NCI-H2196 treated with DMSO at 0.1 percent for 48 hours (cell line): Measurements from ENCODE around the gene DRC1.
A peak's percentile ranks its signal among the peaks of the same experiment; 100 is the strongest.
"Not testable (repeated sequence)": the region's sequence is repeated elsewhere in the genome, so short reads cannot be mapped to it uniquely, and the experiment has no call there.

Source experiments
- DNase-seq: peaks from one replicate; lab custom pipeline; 2025; ENCODE audit not compliant: unreplicated experiment; lab: John Stamatoyannopoulos, UW

DRC1 gene

DNA sequence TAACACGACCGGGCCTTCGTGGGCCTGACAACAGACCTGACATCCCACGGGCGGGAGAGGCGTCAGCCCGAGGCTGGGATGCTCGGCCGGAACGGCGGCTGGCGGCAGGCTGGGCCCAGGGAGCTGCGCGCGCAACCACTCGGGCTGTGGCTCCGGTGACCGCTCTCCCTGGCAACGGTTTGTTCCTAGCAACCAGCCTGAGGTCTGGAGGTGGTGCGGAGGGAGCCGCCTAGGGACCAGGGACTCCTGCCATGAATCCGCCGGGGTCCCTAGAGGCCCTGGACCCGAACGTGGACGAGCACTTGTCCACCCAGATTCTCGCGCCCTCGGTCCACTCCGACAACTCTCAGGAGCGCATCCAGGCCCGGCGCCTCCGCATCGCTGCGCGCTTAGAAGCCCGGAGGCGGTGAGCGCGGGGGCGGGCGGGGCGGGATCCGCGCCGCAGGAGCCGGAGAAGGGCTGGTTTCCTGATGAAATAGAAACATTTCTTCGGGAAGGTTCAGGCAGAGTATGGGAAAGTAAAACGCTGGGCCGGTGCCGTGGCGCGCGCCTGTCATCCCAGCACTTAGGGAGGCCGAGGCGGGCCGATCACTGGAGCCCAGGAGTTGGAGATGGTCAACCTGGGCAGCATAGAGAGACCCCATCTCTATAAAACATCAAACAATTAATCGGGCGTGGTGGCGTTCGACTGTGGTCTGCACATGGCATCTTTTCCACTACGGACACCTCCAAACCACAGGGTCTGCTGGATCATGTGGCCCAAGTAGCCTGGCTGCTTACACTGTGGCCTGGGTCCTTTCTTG is at the start of gene DRC1:
Gene DRC1 (plus strand): TSS at position 182 of the 803 bp plus-strand sequence. CDS start 70 bp downstream, at position 252.
- peak; percentile 60 for DNase-seq

DNA sequence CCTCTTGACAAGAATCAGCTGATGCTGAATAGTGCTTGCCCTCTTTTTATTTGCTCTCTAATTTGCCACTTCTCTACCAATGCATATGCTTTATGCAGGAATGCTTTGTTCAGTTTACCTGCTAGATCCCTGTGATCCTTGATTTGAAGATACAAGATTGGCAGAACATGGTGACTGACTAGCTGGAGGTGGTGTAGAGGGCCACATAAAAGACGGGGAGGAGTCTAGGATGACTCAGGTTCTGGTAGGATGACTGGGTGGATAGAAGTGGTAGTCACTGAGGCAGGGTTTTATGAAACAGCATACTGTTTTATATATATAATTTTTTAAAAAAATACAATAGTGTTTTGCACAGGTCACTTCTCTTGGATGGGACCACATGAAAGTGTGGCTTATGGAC is 48.8 kb upstream of the DRC1 start:
- DNase-seq, result no peak

DNA sequence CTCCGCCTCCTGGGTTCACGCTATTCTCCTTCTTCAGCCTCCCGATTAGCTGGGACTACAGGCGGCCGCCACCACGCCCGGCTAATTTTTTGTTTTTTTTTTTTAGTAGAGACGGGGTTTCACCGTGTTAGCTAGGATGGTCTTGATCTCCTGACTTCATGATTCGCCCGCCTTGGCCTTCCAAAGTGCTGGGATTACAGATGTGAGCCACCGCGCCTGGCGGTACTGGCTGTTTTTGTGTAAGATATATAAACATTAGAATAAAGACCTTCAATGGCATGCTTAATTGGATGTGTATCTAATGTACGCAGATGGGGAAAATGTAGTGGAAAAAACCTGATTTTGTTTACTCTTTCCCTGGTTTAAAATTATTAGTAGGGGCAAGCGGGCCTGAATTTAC is 47.3 kb upstream of the DRC1 start:
- not testable (repeated sequence) for DNase-seq

DNA sequence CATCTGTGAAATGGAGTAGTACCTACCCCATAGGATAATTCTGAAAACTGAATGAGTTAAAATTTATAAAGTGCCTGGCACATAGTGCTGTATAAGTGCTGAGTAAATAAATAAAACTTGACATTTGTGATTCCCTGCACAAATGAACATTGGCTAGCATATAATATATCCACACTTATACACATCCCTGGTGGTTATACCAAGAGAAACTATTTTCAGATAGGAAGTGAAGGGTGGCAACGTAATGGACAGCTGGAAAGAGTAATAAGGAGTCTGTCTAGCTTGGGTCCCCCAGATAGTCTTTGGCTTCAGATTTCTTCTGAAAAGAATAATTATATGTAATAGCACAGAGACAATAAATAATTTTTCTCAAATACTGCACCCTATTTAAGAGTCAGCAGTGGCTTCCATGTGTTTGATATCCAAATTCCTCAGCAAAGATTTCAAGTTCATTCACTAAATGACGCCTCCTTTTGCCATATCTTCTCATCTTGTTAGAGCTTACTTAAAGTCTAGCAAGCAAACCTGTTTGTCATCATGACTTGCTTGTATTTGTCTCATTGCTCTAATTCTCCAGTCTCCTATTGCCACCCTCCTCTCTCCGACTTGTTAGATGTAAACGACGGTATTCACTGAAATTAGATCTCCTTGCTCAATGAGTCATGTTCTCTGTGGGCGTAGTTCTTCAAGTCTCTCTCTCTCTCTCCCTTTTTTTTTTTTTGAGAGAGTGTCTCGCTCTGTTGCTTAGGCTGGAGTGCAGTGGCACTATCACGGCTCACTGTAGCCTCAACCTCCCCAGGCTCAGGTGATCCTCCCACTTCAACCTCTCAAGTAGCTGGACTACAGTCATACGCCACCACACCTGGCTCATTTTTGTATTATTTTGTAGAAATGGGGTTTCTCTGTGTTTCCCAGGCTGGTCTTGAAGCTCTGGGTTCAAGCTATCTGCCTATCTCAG is 46.4 kb upstream of the DRC1 start:
- peak; percentile 48 for DNase-seq

DNA sequence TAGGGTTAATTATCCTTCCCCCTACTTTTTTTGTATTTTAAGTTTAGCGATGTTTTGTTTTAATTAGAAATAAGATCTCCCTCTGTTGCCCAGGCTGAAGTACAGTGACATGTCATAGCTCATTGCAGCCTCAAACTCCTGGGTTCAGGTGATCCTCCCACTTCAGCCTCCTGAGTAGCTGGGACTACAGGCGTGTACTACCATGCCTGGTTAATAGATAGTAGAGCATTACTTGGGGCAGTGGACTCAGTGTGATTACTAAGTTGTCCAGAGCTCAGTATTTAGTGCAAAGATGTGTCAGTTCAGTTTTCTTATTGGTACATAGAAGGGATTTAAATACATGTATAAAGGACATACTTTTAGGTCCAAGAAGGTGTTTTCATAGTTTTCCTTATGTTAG is 45.6 kb upstream of the DRC1 start:
- DNase-seq, result no peak

DNA sequence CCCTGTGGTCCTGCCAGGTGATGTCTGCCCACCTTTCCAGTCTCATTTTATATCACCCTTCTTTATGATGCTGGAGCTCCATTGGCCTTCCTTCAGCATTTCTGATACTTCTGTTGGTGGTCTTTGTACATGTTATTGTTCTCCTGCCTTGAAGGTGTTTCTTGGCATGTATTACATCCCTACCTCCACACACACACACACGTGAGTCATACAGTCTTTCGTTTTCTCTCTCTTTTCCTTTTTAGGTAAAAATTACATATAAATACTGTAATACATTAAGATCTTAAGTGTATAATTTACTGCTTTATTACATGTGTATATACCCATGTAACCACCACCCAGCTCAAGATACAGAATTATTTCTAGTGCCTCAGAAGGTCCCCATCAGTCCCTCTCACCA is 44.9 kb upstream of the DRC1 start:
- DNase-seq, result no peak

DNA sequence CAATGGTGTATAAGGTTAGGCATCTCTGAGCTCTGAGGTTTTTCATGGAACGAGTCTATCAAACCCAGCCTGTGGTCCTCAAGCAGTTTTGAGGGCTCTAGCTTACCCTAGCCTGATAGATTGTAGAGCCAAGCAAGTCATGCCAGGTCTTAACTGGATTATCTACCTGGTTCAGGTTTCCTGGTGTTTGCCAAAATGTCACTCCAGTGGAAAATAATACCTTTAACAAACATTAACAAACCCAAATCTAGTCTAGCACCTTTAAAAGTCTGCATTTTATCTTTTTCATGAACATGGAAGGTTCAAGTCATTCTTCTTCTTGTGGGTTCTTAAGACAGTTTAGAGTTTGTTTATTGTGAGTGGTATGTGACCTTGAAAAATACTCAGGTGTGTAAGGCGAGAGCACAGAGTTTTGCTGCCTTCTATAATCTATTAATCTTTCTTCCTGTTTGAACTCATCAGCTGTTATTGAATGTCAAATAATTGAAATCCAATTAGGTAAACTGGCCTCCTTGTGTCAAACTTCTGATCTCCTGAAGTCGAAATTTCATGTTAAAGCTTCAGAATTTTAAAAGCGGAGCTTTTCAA is 41.7 kb upstream of the DRC1 start:
- DNase-seq, result no peak

DNA sequence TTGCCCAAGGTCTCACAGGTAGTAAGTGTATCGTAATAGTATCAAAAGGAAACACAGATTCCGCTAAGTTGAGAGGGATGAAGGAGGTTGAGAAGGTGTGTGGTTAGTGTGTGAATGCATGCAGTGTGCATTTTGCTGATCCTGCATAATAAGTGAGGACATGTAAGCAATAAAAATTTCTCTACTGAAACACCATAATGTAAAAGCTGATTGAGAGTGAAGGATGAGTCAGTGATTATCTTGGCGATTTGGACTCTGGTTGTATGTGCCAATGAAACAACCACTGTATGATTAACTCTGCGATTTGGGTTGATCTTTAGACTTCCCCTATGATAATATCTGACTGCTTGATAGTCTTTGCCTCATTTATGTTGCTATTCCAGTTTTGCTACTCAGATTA is 38.4 kb upstream of the DRC1 start:
- DNase-seq, result no peak

DNA sequence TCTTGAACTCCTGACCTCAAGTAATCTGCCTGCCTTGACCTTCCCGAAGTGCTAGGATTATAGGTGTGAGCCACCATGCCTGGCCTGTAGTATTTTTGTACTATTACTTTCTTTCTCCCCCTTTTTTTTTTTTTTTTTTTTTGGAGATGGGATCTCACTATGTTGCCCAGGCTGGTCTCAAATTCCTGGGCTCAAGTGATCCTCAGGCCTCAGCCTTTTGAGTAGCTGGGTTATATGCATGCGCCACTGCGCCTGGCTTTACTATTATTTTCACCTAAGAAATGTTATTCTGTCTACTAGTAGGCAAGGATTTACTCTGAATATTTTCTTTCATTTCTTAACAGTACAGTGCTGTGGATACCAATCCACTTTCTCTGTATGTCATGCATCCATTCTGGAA is 37.8 kb upstream of the DRC1 start:
- DNase-seq, result no peak

DNA sequence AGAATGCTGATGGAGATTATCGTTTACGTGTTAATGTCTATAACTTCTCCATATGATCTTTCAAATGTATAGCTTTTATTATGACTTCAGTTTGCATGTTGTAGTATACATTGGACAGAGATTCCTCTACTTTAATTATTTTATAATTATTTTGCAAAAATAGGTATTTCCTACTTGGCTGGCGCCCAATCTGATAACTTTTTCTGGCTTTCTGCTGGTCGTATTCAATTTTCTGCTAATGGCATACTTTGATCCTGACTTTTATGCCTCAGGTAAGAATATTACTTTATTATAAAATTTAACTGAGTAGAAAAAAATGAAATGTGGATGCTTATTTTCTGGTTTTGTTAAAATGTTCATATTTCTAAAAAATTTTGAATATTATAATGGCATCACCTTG is 37.1 kb upstream of the DRC1 start:
- DNase-seq, result no peak

DNA sequence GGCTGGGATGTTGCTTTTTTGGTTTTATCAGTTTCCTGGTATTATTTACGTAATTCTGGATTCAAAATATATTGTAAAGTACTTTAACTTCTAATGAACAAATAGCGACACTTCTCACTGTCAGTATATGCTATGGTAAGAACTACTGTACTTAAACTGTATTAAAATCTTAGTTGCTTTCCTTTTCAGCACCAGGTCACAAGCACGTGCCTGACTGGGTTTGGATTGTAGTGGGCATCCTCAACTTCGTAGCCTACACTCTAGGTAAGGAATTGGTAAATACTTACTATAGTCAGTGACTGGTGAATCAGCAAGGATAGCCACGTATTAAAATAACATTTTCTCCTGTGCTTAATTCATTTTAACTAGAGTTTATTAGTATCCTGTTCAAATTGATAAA is 34.8 kb upstream of the DRC1 start:
- DNase-seq, result no peak

DNA sequence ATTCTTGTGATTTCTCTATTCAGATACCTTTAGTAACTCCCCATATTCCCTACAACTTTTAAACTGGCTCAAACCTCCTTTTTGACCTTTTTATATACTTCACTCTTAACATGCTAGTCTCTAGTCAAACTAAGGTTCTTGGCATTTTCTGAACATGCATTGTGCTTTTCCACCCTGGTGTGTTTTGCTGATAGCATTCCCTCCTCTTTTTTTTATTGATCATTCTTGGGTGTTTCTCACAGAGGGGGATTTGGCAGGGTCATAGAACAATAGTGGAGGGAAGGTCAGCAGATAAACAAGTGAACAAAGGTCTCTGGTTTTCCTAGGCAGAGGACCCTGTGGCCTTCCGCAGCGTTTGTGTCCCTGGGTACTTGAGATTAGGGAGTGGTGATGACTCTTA is 32.1 kb upstream of the DRC1 start:
- DNase-seq, result not testable (repeated sequence)

DNA sequence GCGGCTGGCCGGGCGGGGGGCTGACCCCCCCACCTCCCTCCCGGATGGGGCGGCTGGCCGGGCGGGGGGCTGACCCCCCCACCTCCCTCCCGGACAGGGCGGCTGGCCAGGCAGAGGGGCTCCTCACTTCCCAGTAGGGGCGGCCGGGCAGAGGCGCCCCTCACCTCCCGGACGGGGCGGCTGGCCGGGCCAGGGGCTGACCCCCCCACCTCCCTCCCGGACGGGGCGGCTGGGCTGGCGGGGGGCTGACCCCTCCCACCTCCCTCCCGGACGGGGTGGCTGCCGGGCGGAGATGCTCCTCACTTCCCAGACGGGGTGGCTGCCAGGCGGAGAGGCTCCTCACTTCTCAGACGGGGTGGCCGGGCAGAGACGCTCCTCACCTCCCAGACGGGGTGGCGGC is 30.8 kb upstream of the DRC1 start:
- not testable (repeated sequence) for DNase-seq

DNA sequence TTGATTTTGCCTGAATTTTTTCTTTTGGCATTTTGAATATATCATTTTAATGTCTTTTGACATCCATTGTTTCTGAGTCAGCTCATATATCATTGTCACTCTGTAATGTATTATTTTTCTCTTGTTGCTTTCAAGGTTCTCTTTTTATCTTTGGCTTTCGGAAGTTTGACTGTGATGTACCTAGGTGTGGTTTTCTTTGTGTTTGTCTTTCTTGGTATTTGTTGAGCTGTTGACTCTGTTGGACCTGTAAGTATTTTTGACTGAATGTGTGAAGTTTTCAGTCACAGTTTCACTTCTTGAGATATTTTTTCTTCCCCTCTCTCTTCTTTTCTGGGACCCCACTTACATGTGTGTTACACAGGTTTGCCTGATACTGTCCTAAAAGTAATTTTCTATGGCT is 24.9 kb upstream of the DRC1 start:
- DNase-seq, result no peak

DNA sequence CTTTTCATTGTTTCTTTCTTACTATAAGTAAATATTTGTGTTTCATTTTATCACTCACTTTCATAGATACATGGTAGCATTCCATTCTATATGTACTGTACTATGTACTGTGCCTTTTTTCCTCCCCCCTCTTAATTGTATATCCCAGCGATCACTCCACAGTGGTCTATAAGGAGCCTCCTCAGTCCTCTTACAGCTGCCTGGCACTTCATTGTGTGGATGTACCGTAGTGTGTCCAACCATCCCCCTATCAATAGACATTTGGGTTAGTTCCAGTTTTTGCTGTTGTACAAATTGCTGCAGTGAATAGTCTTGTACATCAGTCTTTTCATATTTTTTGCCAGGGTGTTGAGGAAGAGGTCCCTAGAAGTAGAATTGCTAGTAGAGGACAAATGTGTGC is 21.4 kb upstream of the DRC1 start:
- no peak for DNase-seq

DNA sequence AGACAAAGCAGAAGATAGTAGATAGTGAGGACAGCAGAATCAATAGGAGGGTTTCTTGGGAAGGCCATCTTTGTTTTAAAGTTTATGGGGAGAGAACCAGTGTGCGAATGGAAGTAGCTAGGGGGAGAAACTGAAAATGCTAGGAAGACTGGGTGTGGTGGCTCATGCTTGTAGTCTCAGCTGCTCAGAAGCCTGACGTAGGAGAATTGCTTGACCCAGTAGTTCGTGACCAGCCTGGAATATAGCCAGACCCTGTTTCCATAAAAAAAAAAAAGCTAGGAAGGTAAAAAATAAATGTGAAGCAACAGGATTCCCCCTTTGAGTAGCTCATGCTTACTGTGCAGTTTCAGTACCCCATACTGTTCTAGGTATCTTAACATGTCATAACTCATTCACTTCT is 19.2 kb upstream of the DRC1 start:
- DNase-seq, result no peak

DNA sequence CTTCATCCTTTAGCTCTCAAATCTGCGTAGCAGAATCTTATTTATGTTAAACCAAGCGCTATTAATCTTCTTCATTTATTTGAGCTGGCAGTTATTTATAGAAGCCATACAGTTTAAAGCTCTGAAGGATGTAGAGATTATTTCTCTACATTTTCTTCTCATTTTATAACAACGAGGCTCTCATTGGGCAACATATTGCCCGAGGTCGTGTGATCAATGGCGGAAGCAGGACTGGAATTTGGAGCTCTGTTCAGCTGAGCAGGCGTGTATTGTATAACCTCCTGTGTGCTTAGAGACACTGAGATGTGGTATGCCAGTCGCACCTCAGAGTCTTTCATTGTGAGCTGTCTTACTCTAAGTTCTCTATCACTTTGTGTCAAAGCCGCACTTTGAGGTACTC is 17.5 kb upstream of the DRC1 start:
- no peak for DNase-seq

DNA sequence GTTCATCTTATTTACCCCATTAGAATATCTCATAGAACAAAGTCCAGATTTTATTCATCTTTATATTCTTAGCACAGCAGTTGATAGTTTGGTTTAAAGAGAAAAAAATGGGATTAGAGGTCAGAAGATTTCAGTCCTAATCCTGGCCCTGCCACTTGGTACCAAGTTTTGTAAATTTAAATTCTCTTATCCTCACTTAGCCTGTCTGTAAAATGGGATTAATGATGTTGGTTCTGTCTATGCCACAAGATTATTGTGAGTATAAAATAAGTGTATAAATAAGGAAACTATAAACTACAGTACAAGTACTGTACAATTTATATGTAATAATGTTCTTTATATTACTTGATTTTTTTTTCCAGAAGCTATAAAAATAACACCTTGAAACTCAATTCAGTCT is 17.1 kb upstream of the DRC1 start:
- no peak for DNase-seq

DNA sequence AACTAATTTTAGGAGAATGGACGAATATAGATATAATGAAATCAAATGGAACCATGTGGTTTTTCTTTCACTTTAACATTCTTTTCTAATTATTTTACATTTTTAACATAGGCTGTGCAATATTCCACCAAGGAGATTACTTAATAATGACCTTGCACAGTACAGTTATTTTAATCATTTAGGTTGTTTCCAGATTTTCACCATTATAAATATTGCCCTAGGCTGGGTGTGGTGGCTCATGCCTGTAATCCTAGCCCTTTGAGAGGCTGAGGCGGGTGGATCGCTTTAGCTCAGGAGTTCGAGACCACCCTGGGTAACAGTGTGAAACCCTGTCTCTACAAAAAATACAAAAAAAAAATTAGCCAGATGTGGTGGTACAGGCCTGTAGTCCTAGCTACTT is 14.5 kb upstream of the DRC1 start:
- no peak for DNase-seq

DNA sequence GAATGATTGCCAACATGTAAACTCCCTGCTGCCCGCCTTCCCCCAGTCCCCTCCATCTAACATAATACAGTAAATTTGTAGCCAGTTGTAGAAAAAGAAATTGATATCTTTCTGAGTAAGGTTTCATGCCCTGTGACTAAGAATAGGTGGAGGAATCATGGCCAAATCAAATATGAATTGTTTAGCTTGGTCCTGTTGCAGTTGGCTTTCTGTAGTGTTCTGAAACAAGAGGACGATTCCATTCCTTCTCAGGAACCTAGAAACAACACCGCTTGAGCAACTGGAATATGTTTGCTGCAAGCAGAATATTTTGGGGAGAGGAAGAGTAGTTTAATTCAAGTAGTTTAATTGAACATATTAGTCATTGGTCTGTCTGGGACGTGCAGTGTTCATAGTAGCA is 7.0 kb upstream of the DRC1 start:
- no peak for DNase-seq

DNA sequence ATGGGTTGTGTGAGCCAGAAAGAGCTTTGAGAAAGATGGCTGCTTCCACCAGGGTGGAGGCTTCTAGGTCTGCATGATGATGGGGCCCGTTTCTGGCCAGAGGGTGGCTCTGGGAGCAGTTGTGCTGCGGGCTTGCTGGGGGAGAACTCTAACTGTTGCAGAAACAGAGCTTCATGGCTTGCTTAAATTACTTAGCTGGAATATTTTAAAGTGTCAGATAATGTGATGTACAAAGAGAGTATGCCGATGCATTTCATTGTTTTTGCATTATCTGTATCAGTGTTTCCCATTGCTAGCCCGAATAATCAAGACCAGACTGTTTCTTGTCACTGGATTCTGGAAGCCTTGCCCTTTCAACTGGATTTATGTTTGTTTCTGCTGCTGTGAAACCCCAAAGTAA is 6.3 kb upstream of the DRC1 start:
- DNase-seq, result no peak
